GM23248 (cell line): ENCODE results near the gene CENPP.

Source experiments
- EZH2 ChIP-seq: fragments of 200-600 bp; sonication (generic); IDR thresholded peaks from 2 replicates; pipeline ENCODE4 v1.6.1; 2018; ENCODE audit warnings: antibody characterized with exemption, mild to moderate bottlenecking; ENCODE audit not compliant: insufficient read depth, poor library complexity, severe bottlenecking
- EZH2phosphoT487 ChIP-seq: fragments of 200-600 bp; sonication (generic); IDR thresholded peaks from 2 replicates; pipeline ENCODE4 v1.6.1; 2018; ENCODE audit warnings: antibody characterized with exemption, moderate library complexity, mild to moderate bottlenecking, low read depth; ENCODE audit not compliant: insufficient read depth

DNA sequence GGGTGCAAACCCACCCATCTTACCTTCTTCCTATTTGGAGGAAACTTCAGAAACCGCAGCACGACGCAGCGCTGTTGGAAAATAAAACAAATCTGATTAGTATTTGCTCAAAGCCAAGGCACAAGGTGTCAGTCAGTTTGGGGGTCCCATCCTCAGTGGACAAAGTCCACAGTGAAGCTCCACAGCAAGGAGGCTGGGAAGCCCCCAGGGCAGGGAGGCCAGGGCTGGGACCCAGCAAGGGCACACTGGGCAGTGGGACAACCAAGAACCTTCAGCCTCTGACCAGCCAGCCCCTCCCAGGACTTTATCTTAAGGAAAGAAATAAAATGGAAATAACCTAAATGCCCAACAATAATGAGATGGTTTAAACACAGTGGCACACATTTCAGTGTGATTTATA, 332.9 kb downstream of the CENPP start:
- TF ChIP-seq EZH2: no peak
- TF ChIP-seq EZH2phosphoT487: no peak
